ENCODE data around the gene ATAT1.
A peak's percentile ranks its signal among the peaks of the same experiment; 100 is the strongest.
"Not testable (repeated sequence)": the region's sequence is repeated elsewhere in the genome, so short reads cannot be mapped to it uniquely, and the experiment has no call there.

Gene ATAT1

GRCh38 chr6:30654798-30655742 lies 28.4 kb downstream of the ATAT1 start:
- no peak for DNase-seq

- DNase-seq, result no peak
These were observed 29.0 kb downstream of the ATAT1 start for GRCh38 chr6:30655743-30656094.

GRCh38 chr6:30656513-30656912 lies 29.8 kb downstream of the ATAT1 start:
- DNase-seq, result no peak

GRCh38 chr6:30657454-30657853 lies 30.8 kb downstream of the ATAT1 start:
- DNase-seq, result no peak

GRCh38 chr6:30657922-30658321 lies 31.2 kb downstream of the ATAT1 start:
- not testable (repeated sequence) for DNase-seq

- no peak for DNase-seq
These were observed 38.5 kb downstream of the ATAT1 start for GRCh38 chr6:30664994-30665767.

- not testable (repeated sequence) for DNase-seq
These were observed 39.6 kb downstream of the ATAT1 start for GRCh38 chr6:30666300-30666699.

- no peak for DNase-seq
These were observed 44.3 kb downstream of the ATAT1 start for GRCh38 chr6:30670760-30671527.

- DNase-seq, result peak; percentile 84
These were observed 46.0 kb downstream of the ATAT1 start, which contains the start of gene DHX16 for GRCh38 chr6:30672445-30673253. TSS of gene DHX16 (minus strand) at chr6:30673006. CDS start at chr6:30672841, 165 bp downstream.

GRCh38 chr6:30676660-30677285 lies 50.1 kb downstream of the ATAT1 start:
- no peak for DNase-seq

- peak; percentile 87 for DNase-seq
These were observed 52.5 kb downstream of the ATAT1 start for GRCh38 chr6:30678964-30679726.

GRCh38 chr6:30679765-30680535 lies 53.3 kb downstream of the ATAT1 start:
- DNase-seq, result no peak

- no peak for DNase-seq
These were observed 55.1 kb downstream of the ATAT1 start for GRCh38 chr6:30681766-30682142.

- peak; percentile 91 for DNase-seq
These were observed 55.8 kb downstream of the ATAT1 start for GRCh38 chr6:30682143-30683117.

GRCh38 chr6:30683183-30683979 lies 56.7 kb downstream of the ATAT1 start:
- DNase-seq, result no peak

GRCh38 chr6:30683980-30684338 lies 57.3 kb downstream of the ATAT1 start:
- DNase-seq, result no peak

- DNase-seq, result peak; percentile 33
These were observed 57.9 kb downstream of the ATAT1 start for GRCh38 chr6:30684386-30685156.

All from central memory CD4-positive, alpha-beta T cell (primary cell).